HFFc6 (cell line): ENCODE results near the gene CNOT6L. TPM values are rescaled to one million over a fixed set of nuclear protein-coding genes. Genes with fewer than 3 reads are reported as not detected.

Source experiments
- DNase-seq: peaks from one replicate; pipeline ENCODE4 v3.0.0-alpha.2; 2018
- H3K27ac Mint-ChIP-seq: 2 replicates; pipeline ENCODE4 v1.8.0; 2020; ENCODE audit warnings: mild to moderate bottlenecking, mixed read lengths
- H3K27me3 Mint-ChIP-seq: 2 replicates; pipeline ENCODE4 v1.8.0; 2021; ENCODE audit warnings: mild to moderate bottlenecking, moderate library complexity, mixed read lengths; ENCODE audit not compliant: insufficient read depth
- H3K36me3 Mint-ChIP-seq: 2 replicates; pipeline ENCODE4 v1.8.0; 2021; ENCODE audit warnings: low read depth, mixed read lengths
- H3K4me1 Mint-ChIP-seq: 2 replicates; pipeline ENCODE4 v1.8.0; 2020; ENCODE audit warnings: low read depth, mixed read lengths
- H3K4me3 Mint-ChIP-seq: 2 replicates; pipeline ENCODE4 v1.8.0; 2020; ENCODE audit warnings: mild to moderate bottlenecking, moderate library complexity, mixed read lengths
- H3K9me3 Mint-ChIP-seq: 2 replicates; pipeline ENCODE4 v1.8.0; 2020; ENCODE audit warnings: mild to moderate bottlenecking, mixed read lengths
- total RNA-seq, 6 experiments: library from RNA; stranded (reverse); fragmentation: NEBNext Ultra II Directional; extraction: Animal tissue kit (Norgen Biotek cat#: 25700); gene quantifications; 2 replicates in 1 of 6; 3 replicates in 5 of 6; pipeline ENCODE4 v1.2.3, GENCODE V29; 2021
- TF ChIP-seq, protein P1 (sequence below): fragments of 200-600 bp; sonication (generic); IDR thresholded peaks from 2 replicates; pipeline ENCODE4 v1.5.0; 2021; ENCODE audit warnings: antibody characterized with exemption, mild to moderate bottlenecking

Gene CNOT6L
- total RNA-seq, 6 experiments from 2014 or later, result 17.8 to 24.3 (median 20.2) TPM

DNA sequence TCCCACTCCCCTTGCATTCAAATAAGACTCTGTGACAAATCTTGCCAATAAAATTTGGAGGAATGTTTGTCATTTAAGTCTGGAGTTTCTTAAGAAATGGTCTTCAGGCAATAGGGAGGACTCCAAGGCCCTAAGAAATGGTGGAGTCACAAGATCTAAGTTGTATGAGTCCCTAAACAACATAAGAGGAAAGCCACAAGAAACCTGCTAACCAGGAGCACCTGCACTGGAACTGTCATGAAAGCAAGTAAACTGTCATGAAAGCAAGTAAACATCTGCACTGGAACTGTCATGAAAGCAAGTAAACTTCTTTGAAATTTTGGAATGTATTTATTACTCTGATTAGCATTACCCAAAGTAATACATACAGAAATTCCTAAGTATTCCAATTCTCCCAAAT lies 3.5 kb downstream of the CNOT6L start:
- Mint-ChIP-seq H3K27me3 (no peaks in the 10 kb centered on the region; the same call in none of the 2 replicates), H3K27ac (no peak overlapping the region), H3K4me3 (no peak overlapping the region), H3K4me1 (peaks cover 16% of the 10 kb centered on the region), H3K9me3 (no peaks in the 10 kb centered on the region), H3K36me3 (0 out of 2 replicates have a peak, but pooled peaks cover 4% of the 10 kb centered on the region)
- TF ChIP-seq, protein P1, sequence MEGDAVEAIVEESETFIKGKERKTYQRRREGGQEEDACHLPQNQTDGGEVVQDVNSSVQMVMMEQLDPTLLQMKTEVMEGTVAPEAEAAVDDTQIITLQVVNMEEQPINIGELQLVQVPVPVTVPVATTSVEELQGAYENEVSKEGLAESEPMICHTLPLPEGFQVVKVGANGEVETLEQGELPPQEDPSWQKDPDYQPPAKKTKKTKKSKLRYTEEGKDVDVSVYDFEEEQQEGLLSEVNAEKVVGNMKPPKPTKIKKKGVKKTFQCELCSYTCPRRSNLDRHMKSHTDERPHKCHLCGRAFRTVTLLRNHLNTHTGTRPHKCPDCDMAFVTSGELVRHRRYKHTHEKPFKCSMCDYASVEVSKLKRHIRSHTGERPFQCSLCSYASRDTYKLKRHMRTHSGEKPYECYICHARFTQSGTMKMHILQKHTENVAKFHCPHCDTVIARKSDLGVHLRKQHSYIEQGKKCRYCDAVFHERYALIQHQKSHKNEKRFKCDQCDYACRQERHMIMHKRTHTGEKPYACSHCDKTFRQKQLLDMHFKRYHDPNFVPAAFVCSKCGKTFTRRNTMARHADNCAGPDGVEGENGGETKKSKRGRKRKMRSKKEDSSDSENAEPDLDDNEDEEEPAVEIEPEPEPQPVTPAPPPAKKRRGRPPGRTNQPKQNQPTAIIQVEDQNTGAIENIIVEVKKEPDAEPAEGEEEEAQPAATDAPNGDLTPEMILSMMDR, result no peak
- no peak for DNase-seq

DNA sequence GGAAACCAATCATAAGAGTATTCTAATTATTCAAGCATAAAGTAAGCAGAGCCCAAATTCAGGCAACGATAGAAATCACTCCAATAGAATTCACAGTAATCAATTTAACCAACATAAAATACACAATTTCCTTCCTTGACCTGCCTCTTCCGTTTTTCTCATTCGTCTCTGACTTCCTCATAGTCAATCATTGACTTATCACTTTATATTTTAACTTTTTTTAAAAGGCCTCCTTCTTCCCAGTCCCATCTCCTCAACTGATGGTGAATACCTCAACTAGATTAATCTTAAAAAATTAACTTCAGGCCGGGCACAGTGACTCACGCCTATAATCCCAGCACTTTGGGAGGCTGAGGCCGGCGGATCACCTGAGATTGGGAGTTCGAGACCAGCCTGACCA lies 13.3 kb downstream of the CNOT6L start:
- Mint-ChIP-seq H3K36me3 (no peaks in the 10 kb centered on the region; the same call in 1 of the 2 replicates), H3K27me3 (no peaks in the 10 kb centered on the region), H3K4me1 (peaks cover 16% of the 10 kb centered on the region), H3K4me3 (no peak overlapping the region), H3K27ac (no peak overlapping the region), H3K9me3 (no peaks in the 10 kb centered on the region)
- TF ChIP-seq, protein P1, result no peak
- DNase-seq, result no peak

GRCh38 chr4:77804471-77804870 lies 14.7 kb downstream of the CNOT6L start:
- no peak overlapping the region for H3K27ac Mint-ChIP-seq
- no peaks in the 10 kb centered on the region for H3K9me3 Mint-ChIP-seq
- H3K36me3 Mint-ChIP-seq, result no peaks in the 10 kb centered on the region; the same call in 1 of the 2 replicates
- no peak for DNase-seq
- H3K4me3 Mint-ChIP-seq, result no peak overlapping the region
- no peaks in the 10 kb centered on the region for H3K27me3 Mint-ChIP-seq
- H3K4me1 Mint-ChIP-seq, result peaks cover 20% of the 10 kb centered on the region
- TF ChIP-seq, protein P1, result no peak

GRCh38 chr4:77802402-77802801 lies 16.8 kb downstream of the CNOT6L start:
- Mint-ChIP-seq H3K9me3 (no peaks in the 10 kb centered on the region), H3K27ac (no peak overlapping the region), H3K27me3 (no peaks in the 10 kb centered on the region), H3K4me1 (peaks cover 24% of the 10 kb centered on the region), H3K36me3 (no peaks in the 10 kb centered on the region; the same call in 1 of the 2 replicates), H3K4me3 (no peak overlapping the region)
- DNase-seq, result no peak
- TF ChIP-seq, protein P1, result no peak

GRCh38 chr4:77801260-77801608 lies 17.9 kb downstream of the CNOT6L start:
- Mint-ChIP-seq H3K4me3 (no peak overlapping the region), H3K4me1 (peaks cover 29% of the 10 kb centered on the region), H3K9me3 (no peaks in the 10 kb centered on the region), H3K36me3 (peaks cover 4% of the 10 kb centered on the region; the same call in 1 of the 2 replicates), H3K27me3 (no peaks in the 10 kb centered on the region), H3K27ac (no peak overlapping the region; the same call in 1 of the 2 replicates)
- TF ChIP-seq, protein P1, result no peak
- no peak for DNase-seq
